Breast epithelium (tissue), 4 donors: ENCODE results near the gene NDC1. TPM values are rescaled to one million over a fixed set of nuclear protein-coding genes. Genes with fewer than 3 reads are reported as not detected.

Source experiments
- DNase-seq, 2 donors: peaks; one replicate each; pipeline ENCODE4 v3.0.0-alpha.2; 2019; ENCODE audit warnings: low spot score in 2 of 2
- H3K27ac ChIP-seq, 2 donors: fragments of 200-600 bp; sonication (generic) in 1 of 2; one replicate each; pipeline ENCODE4 v1.5.1; 2016 to 2019; ENCODE audit warnings: mild to moderate bottlenecking in 1 of 2
- H3K27me3 ChIP-seq, 2 donors: fragments of 200-600 bp; sonication (generic) in 1 of 2; one replicate each; pipeline versions ENCODE4 v1.5.1 to v1.6.0; 2017 to 2019; ENCODE audit warnings: control low read depth in 1 of 2, mild to moderate bottlenecking in 1 of 2
- H3K36me3 ChIP-seq: fragments of 200-600 bp; one replicate; pipeline ENCODE4 v1.5.1; 2019
- H3K4me1 ChIP-seq, 2 donors: fragments of 200-600 bp; sonication (generic); one replicate each; pipeline ENCODE4 v1.5.1; 2016 to 2019; ENCODE audit warnings: control low read depth in 1 of 2
- H3K4me3 ChIP-seq, 3 donors: fragments of 200-600 bp; sonication (generic); 1 replicate in 2 of 3; 2 replicates in 1 of 3; pipeline ENCODE4 v1.5.1; 2016 to 2019; ENCODE audit warnings: mild to moderate bottlenecking in 3 of 3, moderate library complexity in 2 of 3
- H3K9me3 ChIP-seq, 2 donors: fragments of 200-600 bp; sonication (generic) in 1 of 2; one replicate each; pipeline ENCODE4 v1.5.1; 2016 to 2019; ENCODE audit warnings: control low read depth in 1 of 2
- CTCF ChIP-seq, 3 donors: fragments of 450-650 bp; IDR thresholded peaks; one replicate each; pipeline ENCODE4 v1.5.1; 2016 to 2017; ENCODE audit warnings: antibody characterized with exemption in 3 of 3, mild to moderate bottlenecking in 3 of 3, moderate library complexity in 3 of 3
- POLR2A ChIP-seq: fragments of 450-650 bp; IDR thresholded peaks from one replicate; pipeline ENCODE4 v1.6.1; 2016; ENCODE audit warnings: antibody characterized with exemption, mild to moderate bottlenecking, moderate library complexity
- POLR2AphosphoS5 ChIP-seq, 3 donors: sonication (generic); formaldehyde crosslinking; IDR thresholded peaks; one replicate each; pipeline ENCODE4 v1.6.1; 2017; ENCODE audit warnings: antibody characterized with exemption in 3 of 3
- intact Hi-C: fragments of 100-400 bp; cut with DNase I; formaldehyde crosslinking; loops from one replicate; pipeline ENCODE4 v1.15.1; 2023; ENCODE audit warnings: low total_unique reads
- total RNA-seq, 3 donors: library from RNA; depleted of rRNA; stranded (reverse); fragments of >200 nt; gene quantifications; one replicate each; pipeline ENCODE4 v1.1.0, GENCODE V29; 2016

NDC1 gene
- total RNA-seq, 3 donors from 2014 or later, result 10.9 to 18.4 (median 12.8) TPM

GRCh38 chr1:53811414-53811851, 26.7 kb downstream of the NDC1 start:
- Histone ChIP-seq H3K4me1 (no peaks in the 10 kb centered on the region), H3K27ac (no peak overlapping the region), H3K9me3 (no peaks in the 10 kb centered on the region), H3K36me3 (no peaks in the 10 kb centered on the region), H3K4me3 (no peak overlapping the region), H3K27me3 (no peaks in the 10 kb centered on the region)
- intact Hi-C loops, result no loop called here
- no peak for TF ChIP-seq POLR2A
- TF ChIP-seq POLR2AphosphoS5 (IDR thresholded peaks at IDR 0.05), result no peak
- no peak for TF ChIP-seq CTCF (IDR thresholded peaks at IDR 0.05)
- no peak for DNase-seq

GRCh38 chr1:53810497-53810896, 27.6 kb downstream of the NDC1 start:
- no peaks in the 10 kb centered on the region for H3K36me3 ChIP-seq
- TF ChIP-seq CTCF (IDR thresholded peaks at IDR 0.05) (no peak), POLR2A (no peak), POLR2AphosphoS5 (IDR thresholded peaks at IDR 0.05) (no peak)
- DNase-seq, result no peak
- intact Hi-C loops, result no loop called here
- no peak overlapping the region for H3K4me3 ChIP-seq
- no peaks in the 10 kb centered on the region for H3K27me3 ChIP-seq
- no peak overlapping the region for H3K27ac ChIP-seq
- no peaks in the 10 kb centered on the region for H3K4me1 ChIP-seq
- no peaks in the 10 kb centered on the region for H3K9me3 ChIP-seq

- no peak for DNase-seq
- intact Hi-C loops, result no loop called here
- TF ChIP-seq POLR2AphosphoS5 (IDR thresholded peaks at IDR 0.05) (no peak), POLR2A (no peak), CTCF (IDR thresholded peaks at IDR 0.05) (no peak)
- no peak overlapping the region for H3K27ac ChIP-seq
- no peaks in the 10 kb centered on the region for H3K36me3 ChIP-seq
- H3K9me3 ChIP-seq, result no peaks in the 10 kb centered on the region
- no peak overlapping the region for H3K4me3 ChIP-seq
- H3K4me1 ChIP-seq, result no peaks in the 10 kb centered on the region
- no peaks in the 10 kb centered on the region for H3K27me3 ChIP-seq
Measured at GRCh38 chr1:53810007-53810406, 28.1 kb downstream of the NDC1 start.

- H3K9me3 ChIP-seq, result no peaks in the 10 kb centered on the region
- H3K36me3 ChIP-seq, result no peaks in the 10 kb centered on the region
- H3K4me1 ChIP-seq, result no peaks in the 10 kb centered on the region
- no peak overlapping the region for H3K4me3 ChIP-seq
- no peaks in the 10 kb centered on the region for H3K27me3 ChIP-seq
- H3K27ac ChIP-seq, result no peak overlapping the region
- no peak for DNase-seq
- TF ChIP-seq POLR2AphosphoS5 (IDR thresholded peaks at IDR 0.05), result no peak
- TF ChIP-seq CTCF (IDR thresholded peaks at IDR 0.05), result no peak
- TF ChIP-seq POLR2A, result no peak
- intact Hi-C loops, result no loop called here
Measured at GRCh38 chr1:53807916-53808315, 30.2 kb downstream of the NDC1 start.

- H3K9me3 ChIP-seq, result no peaks in the 10 kb centered on the region
- H3K27ac ChIP-seq, result no peak overlapping the region
- TF ChIP-seq POLR2AphosphoS5 (IDR thresholded peaks at IDR 0.05), result no peak
- no peak for TF ChIP-seq POLR2A
- no peak for TF ChIP-seq CTCF (IDR thresholded peaks at IDR 0.05)
- H3K36me3 ChIP-seq, result no peaks in the 10 kb centered on the region
- H3K4me3 ChIP-seq, result no peak overlapping the region
- no peak for DNase-seq
- no peaks in the 10 kb centered on the region for H3K27me3 ChIP-seq
- H3K4me1 ChIP-seq, result no peaks in the 10 kb centered on the region
- intact Hi-C loops, result loop anchor here (5.0 kb wide), 1 partner anchor 182 kb away; no protein-coding TSS in a partner anchor
Measured at GRCh38 chr1:53804791-53805505, 33.1 kb downstream of the NDC1 start.
